GM21825 (cell line): ENCODE results near the gene POLL.
"Not testable (repeated sequence)": the region's sequence is repeated elsewhere in the genome, so short reads cannot be mapped to it uniquely, and the experiment has no call there.

Experiments
- ATAC-seq: cut with Tn5 transposase; IDR thresholded peaks from one replicate; pipeline ENCODE4 v1.9.1; 2021; ENCODE audit warnings: mild to moderate bottlenecking, moderate library complexity; ENCODE audit not compliant: unreplicated experiment

POLL gene

GRCh38 chr10:101611096-101611905, 23.2 kb upstream of the POLL start:
- ATAC-seq = no peak

GRCh38 chr10:101609481-101609880, 21.4 kb upstream of the POLL start:
- ATAC-seq = no peak

GRCh38 chr10:101607124-101607523, 19.1 kb upstream of the POLL start:
- no peak for ATAC-seq

GRCh38 chr10:101602761-101603398, 14.8 kb upstream of the POLL start:
- peak; percentile 62 for ATAC-seq

GRCh38 chr10:101601541-101601940, 13.5 kb upstream of the POLL start:
- ATAC-seq = no peak

GRCh38 chr10:101597091-101597900, 9.2 kb upstream of the POLL start:
- ATAC-seq = no peak

GRCh38 chr10:101595591-101596433, 7.8 kb upstream of the POLL start:
- ATAC-seq = no peak

- not testable (repeated sequence) for ATAC-seq
These were observed 5.3 kb upstream of the POLL start for GRCh38 chr10:101593331-101593730.

GRCh38 chr10:101588879-101589278, 822 bp upstream of the POLL start:
- ATAC-seq = no peak

GRCh38 chr10:101585841-101586240, 2.2 kb downstream of the POLL start:
- no peak for ATAC-seq

- ATAC-seq = no peak
These were observed 7.3 kb downstream of the POLL start for GRCh38 chr10:101580486-101581399.

- no peak for ATAC-seq
These were observed 8.6 kb downstream of the POLL start for GRCh38 chr10:101579516-101579870.

GRCh38 chr10:101578803-101579515, 9.1 kb downstream of the POLL start:
- no peak for ATAC-seq

GRCh38 chr10:101578192-101578591, 9.9 kb downstream of the POLL start:
- no peak for ATAC-seq

GRCh38 chr10:101577121-101577871, 10.8 kb downstream of the POLL start:
- no peak for ATAC-seq

- ATAC-seq = no peak
These were observed 11.7 kb downstream of the POLL start for GRCh38 chr10:101576211-101576863.

GRCh38 chr10:101575580-101576210, 12.4 kb downstream of the POLL start:
- no peak for ATAC-seq
